Left ventricle myocardium inferior (tissue), 1 donor: ENCODE data around the gene ITPKB. TPM values are rescaled to one million over a fixed set of nuclear protein-coding genes. Genes with fewer than 3 reads are reported as not detected.

Experiments
- DNase-seq: peaks from one replicate; pipeline ENCODE4 v3.0.0-alpha.2; 2020
- H3K27ac ChIP-seq: fragments of 200-600 bp; replicated peaks from 2 replicates; pipeline ENCODE4 v1.8.0; 2021
- H3K27me3 ChIP-seq: fragments of 200-600 bp; 2 replicates; pipeline ENCODE4 v1.8.0; 2021; ENCODE audit warnings: low read depth
- H3K36me3 ChIP-seq: fragments of 200-600 bp; 2 replicates; pipeline ENCODE4 v1.8.0; 2021
- H3K4me1 ChIP-seq: fragments of 200-600 bp; 2 replicates; pipeline ENCODE4 v1.8.0; 2021
- H3K4me3 ChIP-seq: fragments of 200-600 bp; 2 replicates; pipeline ENCODE4 v1.8.0; 2021; ENCODE audit warnings: mild to moderate bottlenecking, moderate library complexity
- H3K9me3 ChIP-seq: fragments of 200-600 bp; replicated peaks from 2 replicates; pipeline ENCODE4 v1.8.0; 2021
- intact Hi-C: fragments of 100-400 bp; cut with micrococcal nuclease; formaldehyde crosslinking; loops from one replicate; pipeline ENCODE4 v1.11.0; 2022
- total RNA-seq: library from RNA; stranded (reverse); fragmentation: NEBNext Ultra II Directional; extraction: Animal tissue kit (Norgen Biotek cat#: 25700); gene quantifications from one replicate; pipeline ENCODE4 v1.2.1, GENCODE V29; 2021
- TF ChIP-seq, protein P1 (sequence below): fragments of 200-600 bp; IDR thresholded peaks from 2 replicates; pipeline ENCODE4 v1.8.0; 2021; ENCODE audit warnings: antibody characterized with exemption, mild to moderate bottlenecking, borderline replicate concordance
- donor health status: DM: no; HTN: yes; CAD: no; lungs with severe emphysema.

The ITPKB gene
- total RNA-seq, 1 donor from 2014 or later, result 15.7 TPM

DNA sequence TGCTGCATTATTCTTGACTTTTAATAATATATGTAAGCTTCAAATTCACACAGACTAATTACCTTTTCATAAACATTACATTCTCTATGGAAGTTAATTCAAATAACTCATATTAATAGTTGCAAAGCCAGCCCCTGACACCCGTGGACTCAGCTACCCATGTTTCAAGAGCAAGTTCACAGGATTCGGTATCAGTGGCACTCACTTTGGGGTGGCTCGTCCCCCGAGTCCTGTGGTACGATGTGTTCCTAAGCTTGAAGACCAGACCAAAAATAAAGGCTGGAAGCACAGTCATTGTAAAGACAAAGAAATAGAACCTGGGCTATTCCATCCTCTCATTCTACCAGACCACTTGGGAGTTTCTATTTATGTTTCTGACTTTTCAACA, 70.9 kb downstream of the ITPKB start:
- Histone ChIP-seq H3K4me1 (peaks cover 25% of the 10 kb centered on the region), H3K4me3 (no peak overlapping the region), H3K9me3 (no peaks in the 10 kb centered on the region), H3K36me3 (no peaks in the 10 kb centered on the region), H3K27ac (no peak overlapping the region), H3K27me3 (no peaks in the 10 kb centered on the region)
- no peak for DNase-seq
- intact Hi-C loops, result no loop called here
- TF ChIP-seq, protein P1, sequence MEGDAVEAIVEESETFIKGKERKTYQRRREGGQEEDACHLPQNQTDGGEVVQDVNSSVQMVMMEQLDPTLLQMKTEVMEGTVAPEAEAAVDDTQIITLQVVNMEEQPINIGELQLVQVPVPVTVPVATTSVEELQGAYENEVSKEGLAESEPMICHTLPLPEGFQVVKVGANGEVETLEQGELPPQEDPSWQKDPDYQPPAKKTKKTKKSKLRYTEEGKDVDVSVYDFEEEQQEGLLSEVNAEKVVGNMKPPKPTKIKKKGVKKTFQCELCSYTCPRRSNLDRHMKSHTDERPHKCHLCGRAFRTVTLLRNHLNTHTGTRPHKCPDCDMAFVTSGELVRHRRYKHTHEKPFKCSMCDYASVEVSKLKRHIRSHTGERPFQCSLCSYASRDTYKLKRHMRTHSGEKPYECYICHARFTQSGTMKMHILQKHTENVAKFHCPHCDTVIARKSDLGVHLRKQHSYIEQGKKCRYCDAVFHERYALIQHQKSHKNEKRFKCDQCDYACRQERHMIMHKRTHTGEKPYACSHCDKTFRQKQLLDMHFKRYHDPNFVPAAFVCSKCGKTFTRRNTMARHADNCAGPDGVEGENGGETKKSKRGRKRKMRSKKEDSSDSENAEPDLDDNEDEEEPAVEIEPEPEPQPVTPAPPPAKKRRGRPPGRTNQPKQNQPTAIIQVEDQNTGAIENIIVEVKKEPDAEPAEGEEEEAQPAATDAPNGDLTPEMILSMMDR, result no peak

DNA sequence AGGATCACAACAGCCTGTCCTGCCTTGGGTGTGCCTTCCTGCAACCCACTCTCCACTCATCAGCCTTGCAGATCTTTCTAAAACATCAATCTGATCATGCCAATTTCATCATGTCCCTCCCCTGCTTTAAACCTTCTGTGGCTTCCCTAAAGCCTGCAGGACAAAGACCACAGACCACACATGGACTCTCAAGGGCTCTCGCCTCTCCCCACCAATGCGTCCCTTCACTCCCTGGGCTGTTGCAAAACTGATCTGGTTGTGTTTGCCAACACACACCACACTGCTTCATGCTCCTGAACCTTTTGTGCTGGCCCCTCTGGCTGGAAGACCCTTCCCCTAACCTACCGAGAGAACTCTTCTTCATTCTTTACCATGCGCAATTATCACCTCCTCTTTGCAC, 72.4 kb downstream of the ITPKB start:
- no peaks in the 10 kb centered on the region for H3K36me3 ChIP-seq
- H3K4me1 ChIP-seq, result peaks cover 10% of the 10 kb centered on the region
- DNase-seq, result no peak
- no peaks in the 10 kb centered on the region for H3K9me3 ChIP-seq
- intact Hi-C loops, result no loop called here
- H3K4me3 ChIP-seq, result no peak overlapping the region
- no peaks in the 10 kb centered on the region for H3K27me3 ChIP-seq
- TF ChIP-seq, protein P1, result no peak
- H3K27ac ChIP-seq, result no peak overlapping the region

DNA sequence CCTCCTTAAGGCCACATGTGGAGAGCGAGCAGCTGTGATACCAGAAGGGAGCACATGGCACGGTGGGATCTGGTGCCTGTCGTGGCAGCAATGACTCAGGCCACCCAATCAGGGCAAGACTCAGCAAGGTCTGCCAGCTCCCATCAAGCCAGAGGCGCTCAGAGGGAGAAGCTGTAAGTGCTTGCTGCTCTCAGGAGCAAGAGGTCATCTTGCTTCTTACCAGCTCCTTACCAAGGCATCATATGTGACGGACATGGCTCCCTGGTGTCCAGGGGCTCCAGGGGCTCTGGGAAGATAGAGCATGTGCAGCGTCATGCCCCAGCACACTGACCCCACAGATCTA, 72.9 kb downstream of the ITPKB start:
- Histone ChIP-seq H3K36me3 (no peaks in the 10 kb centered on the region), H3K27ac (no peak overlapping the region), H3K4me3 (no peak overlapping the region), H3K4me1 (peaks cover 6% of the 10 kb centered on the region), H3K27me3 (no peaks in the 10 kb centered on the region), H3K9me3 (no peaks in the 10 kb centered on the region)
- intact Hi-C loops, result no loop called here
- no peak for DNase-seq
- TF ChIP-seq, protein P1, result no peak

DNA sequence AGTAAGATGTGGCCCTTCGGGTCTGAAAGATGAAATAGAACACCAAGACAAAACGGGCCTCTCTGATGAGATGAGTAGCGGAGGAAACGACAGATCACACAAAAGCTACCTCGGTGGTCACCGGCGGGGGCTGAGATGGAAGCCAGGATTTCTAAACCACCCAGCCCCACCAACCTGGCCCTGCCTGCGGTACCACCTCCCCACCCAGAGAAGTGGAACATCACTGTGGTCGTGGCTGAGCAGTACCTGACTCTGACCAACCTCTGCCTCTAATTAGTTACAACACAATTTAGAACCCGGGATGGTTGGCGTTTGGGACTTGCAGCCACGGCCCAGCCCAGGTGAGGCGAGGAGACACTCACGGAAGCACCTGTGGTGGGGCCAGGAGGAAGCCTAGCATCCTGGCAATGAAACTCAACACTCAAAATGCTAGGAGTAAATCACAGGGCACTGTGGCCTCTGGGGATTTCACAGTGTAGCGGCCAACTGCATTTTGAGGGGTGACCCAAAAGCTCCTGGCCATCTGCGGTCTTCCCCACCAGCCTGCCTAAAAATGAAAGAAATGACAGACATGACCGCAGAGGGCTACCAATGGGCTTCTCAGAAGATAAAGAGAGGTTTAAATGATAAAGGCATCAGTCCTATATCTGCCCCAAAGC, 73.4 kb downstream of the ITPKB start:
- H3K27ac ChIP-seq, result no peak overlapping the region
- H3K27me3 ChIP-seq, result no peaks in the 10 kb centered on the region
- no peak overlapping the region for H3K4me3 ChIP-seq
- H3K4me1 ChIP-seq, result peaks cover under 1% of the 10 kb centered on the region
- TF ChIP-seq, protein P1, result no peak
- DNase-seq, result no peak
- intact Hi-C loops, result no loop called here
- H3K36me3 ChIP-seq, result no peaks in the 10 kb centered on the region
- no peaks in the 10 kb centered on the region for H3K9me3 ChIP-seq

DNA sequence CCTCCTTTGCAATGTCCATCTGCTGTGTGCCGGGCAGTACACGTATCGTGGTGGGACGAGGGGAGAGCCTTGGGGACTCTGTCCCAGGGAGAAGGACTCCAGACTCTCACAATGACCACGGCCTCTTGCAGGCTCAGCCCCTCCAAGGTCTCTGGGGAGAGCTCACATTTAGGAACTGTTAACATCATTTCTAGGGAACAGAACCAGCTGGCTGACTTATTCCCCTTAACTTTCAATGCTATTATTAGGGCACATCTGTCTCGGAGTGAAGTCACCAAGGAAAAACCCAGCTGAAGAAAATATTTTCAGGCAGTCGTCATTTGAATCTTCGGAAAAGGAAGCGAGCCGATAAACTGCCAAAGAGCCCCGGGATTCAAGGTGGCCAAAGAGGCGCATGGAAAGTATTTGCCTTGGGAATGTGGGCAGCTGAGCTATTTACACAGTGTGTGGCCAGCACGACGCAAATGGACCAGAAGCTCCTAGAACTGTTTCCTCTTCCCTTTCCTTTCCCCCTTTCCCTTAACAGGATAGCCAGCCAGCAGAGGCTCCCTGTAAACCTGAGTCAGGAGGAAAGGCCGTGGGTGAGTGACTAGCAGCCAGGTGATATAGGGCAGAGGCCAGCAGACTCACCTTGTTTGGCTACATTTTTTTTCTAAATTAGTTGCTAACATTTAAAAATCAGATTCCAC, 74.5 kb downstream of the ITPKB start:
- DNase-seq, result peak; percentile 46
- Histone ChIP-seq H3K27me3 (no peaks in the 10 kb centered on the region), H3K9me3 (no peaks in the 10 kb centered on the region), H3K4me3 (peak overlapping the region; percentile 33), H3K36me3 (no peaks in the 10 kb centered on the region), H3K27ac (no peak overlapping the region), H3K4me1 (no peaks in the 10 kb centered on the region)
- TF ChIP-seq, protein P1, result no peak
- intact Hi-C loops, result no loop called here
